Measurements from ENCODE around the gene CRAT.

CRAT gene

DNA sequence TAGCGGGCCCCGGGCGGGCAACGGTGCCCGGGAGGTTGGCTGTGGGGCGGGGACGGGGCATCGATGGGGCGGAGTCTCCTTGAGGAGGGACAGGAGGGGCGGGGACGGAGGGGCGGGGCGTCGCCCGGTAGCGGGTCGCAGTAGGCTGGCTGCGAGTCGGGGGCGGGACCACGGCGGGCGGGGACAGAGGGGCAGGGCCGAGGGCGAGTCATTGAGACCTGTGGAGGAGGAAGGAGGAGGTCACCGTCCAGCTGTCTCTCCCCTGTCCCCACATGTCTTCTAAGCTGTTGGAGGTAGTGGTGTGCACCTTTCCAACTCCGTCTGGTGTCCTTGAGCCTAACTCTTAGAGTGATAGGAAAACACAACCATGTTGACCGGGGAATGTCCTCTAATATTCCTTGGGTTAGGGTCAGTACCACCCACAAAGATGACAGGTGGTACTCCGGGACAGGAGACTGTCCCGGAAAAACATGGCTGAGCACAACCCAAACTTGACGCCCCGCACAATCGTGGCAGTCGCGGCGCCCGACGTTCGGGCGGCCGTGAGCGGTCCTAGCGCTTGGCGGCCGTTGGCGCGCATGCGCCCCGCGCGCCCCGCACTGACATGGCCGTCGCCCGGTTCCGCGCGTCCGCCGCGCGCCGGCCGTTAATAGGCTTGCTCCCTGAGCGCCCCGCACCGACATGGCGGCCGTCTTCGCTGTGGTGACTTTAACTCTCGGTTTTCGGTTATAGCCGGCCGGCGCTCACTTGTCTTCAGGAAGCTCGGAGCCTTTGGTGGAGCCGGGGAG, at the start of gene CRAT, which contains the start of gene PTPA:
Gene CRAT (minus strand): TSS at position 54 of the 788 bp plus-strand sequence. CDS start 284 bp downstream, outside the sequence.
Gene PTPA (plus strand): TSS at position 676 of the 788 bp plus-strand sequence. CDS start 186 bp downstream, outside the sequence.
- DNase-seq, result peak; percentile 98

DNA sequence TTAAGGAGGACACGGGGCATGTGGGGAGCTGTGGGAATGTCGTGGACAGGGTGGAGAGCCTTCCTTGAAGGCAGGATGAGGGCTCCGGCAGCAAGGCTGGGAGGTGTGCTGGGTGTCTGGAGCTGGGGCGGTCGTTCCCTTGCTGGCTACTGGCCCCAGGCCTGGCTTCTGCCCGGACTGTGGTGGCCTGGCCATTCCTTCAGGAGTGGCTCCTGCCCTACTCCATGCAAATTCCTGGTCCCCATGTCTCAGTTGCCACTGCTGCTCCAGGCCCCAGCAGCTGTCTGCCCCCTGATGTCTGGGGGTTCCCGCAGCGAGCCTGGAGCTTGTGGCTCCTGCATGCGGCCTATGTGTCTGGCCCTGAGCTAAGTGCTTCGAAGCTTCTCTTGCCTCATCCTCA, 45.6 kb upstream of the CRAT start:
- DNase-seq, result no peak

DNA sequence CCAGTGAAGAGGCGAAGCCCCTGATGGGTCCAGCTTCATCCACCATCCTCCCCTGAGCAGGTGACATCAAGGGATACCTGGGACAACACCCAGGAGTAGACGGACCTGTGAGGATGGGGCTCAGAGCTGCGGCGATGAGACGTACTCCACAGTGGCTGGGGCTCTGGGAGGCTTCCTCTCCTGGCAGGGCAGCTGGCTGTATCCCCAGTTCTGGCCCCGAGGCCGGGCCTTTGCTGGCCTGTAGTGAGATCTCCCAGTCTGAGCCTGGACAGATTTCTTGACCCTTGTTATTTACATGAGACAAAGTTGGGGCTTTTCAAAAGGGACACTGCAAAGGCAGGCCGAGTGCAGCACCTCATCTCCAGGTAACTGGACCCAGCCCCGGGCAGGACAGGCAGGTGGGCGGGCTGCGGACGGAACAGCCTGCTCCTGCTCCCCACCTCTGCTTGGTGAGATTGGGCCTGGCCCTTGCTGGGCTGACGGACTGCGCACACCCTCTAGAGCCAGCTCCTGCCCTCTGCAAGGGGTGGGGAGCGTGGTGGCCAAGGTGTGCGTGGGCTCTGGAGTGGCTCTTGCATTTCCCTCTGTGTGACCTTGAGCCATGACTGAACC, 44.4 kb upstream of the CRAT start:
- no peak for DNase-seq

DNA sequence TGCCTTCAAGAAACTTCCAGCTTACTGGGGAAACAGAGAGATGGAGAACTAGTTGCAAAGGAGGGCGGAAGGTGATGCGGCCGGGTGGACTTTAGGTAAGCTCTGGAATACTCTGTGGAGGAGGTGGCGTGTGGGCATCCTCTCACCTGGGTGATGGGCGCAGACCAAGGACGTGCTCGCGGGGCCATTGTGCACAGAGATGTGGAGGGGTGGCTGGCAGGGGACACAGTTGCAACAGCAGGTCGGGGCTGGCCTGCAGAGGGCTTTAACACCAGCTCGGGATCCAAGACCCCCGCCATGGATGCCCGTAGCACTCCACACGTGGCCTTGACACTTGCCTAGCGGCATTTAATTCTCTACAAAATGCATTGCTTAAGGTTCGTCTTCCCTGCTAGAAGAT, 40.9 kb upstream of the CRAT start:
- DNase-seq, result no peak

DNA sequence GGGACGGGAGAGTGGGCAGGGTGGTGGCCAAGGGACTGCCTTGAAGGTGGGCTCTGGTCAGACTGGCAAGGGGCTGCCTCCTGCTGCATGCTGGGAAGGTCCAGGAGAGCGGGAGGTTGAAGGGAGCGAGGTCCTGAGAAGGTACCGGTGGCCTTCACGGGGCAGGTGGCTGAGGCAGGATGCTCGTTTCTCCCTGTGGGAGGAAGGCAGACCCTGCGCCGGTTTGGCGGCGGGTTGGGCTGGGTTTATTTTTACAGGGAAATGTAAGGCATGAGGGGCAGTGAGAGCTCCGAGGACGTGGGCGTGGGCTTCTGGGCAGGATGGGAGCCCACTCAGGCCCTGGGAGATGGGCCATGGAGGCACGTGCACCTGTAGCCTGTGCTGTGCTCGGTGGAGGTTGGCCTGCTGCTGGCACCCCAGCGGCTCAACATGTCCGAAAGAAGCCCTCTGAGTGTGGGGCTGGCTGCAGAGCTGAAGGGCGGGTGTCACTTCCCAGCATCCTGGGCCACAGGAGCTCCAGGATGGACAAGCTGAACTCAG, 40.1 kb upstream of the CRAT start:
- no peak for DNase-seq

DNA sequence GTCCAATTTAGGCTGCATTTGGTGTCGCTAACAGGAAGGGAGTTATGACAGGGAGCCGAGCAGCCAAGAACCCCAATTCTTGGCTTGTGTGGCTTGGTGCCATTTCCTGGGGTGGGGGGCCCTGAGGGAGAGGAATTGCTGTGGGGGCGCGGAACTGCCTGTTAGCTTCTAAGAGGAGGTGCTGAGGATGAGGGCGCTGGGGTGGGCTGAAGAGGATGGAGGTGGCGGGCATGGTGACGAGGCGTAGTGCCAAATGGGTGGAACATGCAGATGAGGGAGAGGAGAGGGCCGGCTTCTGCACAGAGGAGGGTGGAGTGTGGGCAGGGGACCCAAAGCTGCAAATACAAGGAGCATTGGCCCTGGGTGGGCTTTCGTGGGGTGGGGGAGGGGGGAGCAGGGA, 39.5 kb upstream of the CRAT start:
- no peak for DNase-seq

DNA sequence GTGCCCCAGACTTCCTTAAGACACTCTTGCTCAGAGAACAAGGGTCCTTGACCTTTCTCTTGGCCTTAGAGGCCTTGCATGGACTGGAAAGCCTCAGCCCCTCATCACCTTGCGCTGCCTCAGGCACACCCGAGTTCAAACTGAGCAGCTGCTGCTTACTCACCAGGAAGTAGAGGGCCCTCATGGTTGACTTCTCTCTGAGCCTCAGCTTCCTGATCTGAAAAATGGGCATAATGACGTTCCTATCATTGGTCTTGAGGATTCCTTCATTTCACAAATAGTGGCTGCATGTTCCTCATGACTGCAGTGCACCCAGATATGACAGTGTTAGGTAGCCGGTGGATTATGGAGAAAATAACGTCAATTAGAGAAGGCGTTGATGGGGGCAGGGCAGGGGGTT, 38.8 kb upstream of the CRAT start:
- no peak for DNase-seq

- no peak for DNase-seq
These were observed 38.0 kb upstream of the CRAT start for GRCh38 chr9:129148463-129149204.

- peak; percentile 75 for DNase-seq
These were observed 35.9 kb upstream of the CRAT start for GRCh38 chr9:129146441-129146941.

- DNase-seq, result peak; percentile 87
These were observed 35.3 kb upstream of the CRAT start for GRCh38 chr9:129145841-129146292.

DNA sequence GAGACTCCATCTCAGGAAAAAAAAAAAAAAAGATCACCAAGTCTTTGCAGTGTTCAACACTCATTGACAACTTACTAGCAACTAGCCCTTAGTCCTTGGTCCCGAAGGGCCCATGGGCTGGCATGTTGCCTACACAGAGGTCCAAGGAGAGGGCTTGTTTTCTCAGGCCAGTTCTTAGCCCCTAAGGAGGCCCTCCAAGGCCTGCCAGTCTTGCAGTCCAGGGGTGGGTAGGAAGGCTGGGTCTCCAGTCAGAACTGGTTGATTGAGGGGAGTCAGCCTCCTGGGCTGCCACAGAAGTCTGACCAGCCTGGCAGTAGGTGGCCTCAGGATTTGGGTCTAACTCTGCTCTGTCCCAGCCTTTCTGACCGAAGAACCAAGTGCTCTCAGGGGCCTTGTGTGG, 34.7 kb upstream of the CRAT start:
- no peak for DNase-seq

DNA sequence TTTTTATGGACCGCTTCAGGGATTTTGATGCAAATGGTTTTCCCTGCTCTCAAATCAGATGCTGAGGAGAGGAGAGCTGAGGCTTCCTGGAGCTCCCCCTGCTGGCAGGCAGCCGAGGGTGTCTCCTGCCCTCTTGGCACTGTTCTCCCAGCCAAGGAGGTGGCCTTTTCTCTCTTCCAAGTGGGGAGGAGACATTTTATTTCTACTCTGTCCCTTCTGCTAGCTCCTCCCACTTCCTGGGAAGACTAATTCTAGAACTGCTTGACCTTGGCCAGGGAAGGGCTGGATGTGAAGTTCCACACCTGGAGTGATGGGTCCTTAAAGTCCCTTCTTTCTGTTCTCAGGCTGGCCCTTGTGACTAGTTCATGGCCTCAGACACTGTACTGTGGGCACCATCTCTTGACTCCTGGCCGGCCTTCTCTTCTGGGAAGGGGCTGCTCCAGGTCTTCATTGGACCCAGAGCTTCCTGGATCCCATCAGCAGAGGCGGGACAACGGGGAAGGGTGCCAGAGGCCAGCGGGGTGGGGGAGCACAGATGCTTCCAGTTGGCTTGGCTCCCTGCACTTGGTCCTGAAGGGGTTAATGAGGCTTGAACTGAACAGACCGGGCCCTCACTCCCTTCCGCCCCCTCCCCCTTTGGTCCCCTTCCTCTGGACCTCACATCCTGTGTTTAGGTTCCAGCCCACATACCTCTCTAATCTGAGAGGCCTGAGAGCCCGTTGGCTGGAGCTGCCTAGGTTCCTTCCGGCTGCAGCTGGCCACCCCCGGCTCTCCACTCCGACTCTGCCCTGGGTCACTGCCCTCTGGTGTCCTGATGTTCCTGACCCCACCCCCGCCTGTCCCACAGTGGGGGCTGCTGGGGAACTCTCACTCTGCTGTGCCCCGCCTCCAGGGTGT, 32.7 kb upstream of the CRAT start:
- DNase-seq, result peak; percentile 88

GRCh38 chr9:129142138-129142935, 31.7 kb upstream of the CRAT start:
- DNase-seq, result no peak

GRCh38 chr9:129141066-129142041, 30.8 kb upstream of the CRAT start:
- peak; percentile 77 for DNase-seq

GRCh38 chr9:129140397-129141065, 29.9 kb upstream of the CRAT start:
- DNase-seq, result no peak

GRCh38 chr9:129139993-129140396, 29.4 kb upstream of the CRAT start:
- peak; percentile 96 for DNase-seq

GRCh38 chr9:129139233-129139992, 28.8 kb upstream of the CRAT start:
- peak; percentile 88 for DNase-seq

DNA sequence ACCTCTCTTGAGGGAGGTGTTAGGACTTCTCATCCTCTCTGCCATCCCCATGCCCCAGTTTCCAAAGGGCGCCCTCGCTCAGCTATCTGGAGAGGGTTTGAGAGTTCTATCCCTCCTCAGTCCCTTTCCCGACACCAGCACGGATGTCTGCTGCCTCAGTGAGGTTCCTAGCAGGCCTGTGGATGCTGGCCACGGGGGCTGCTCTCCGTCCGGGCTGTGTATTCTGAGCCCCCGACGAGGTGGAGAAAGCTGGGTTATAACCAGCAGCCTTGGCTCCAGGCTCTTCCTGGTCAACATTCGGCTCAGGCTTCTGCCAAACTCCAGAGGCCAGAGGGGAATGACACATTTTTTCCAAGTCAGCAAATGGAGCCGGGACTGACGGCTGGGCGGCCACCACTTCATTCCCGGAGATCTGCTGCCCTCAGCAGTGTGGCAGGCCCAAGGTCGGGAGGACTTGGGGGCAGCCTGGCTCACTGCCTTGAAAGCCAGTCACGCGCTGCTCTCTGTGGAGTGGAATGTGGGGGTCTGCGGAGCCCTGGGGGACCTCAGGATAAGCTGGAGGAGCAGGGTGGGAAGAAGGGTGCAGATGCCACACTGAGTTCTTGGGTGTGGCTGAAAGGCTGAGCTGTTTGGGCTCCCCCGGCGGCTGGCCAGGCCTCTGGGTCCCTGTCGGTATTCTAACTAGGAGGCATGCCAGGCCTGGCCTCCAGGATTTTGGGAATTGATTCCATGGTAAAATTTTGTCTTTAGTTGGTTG, 28.1 kb upstream of the CRAT start:
- peak; percentile 78 for DNase-seq
